ENCODE measurements around the gene NME3.

Gene NME3

DNA sequence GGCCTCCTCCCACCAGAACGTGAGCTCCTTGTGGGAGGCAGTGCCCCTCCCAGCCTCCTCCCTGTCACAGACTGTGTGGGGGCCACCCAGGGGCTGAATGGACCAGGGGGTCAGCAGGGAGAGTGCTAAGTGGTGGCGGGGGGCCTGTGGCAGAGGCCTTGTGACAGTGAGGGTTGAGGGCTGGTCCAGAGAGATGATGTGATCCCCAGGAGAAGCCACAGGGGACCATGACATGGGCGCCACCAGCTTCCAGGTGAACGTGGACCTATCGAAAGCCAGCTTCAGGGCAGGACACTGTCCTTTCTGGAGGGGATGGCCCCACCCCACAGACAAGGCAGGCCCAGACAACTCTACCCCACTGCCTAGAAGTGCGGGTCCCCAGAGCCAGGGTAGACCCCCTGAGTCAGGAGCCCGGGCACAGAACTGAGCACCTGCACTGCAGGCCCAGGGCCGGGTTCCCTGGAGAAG, 7.9 kb upstream of the NME3 start:
- Histone ChIP-seq H3K9me3 (ENCODE audit: insufficient read depth, low read length) (no peaks in the 10 kb centered on the region), H3K36me3 (ENCODE audit: insufficient read depth, insufficient read length, low read length) (peaks cover 72% of the 10 kb centered on the region), H3K27me3 (ENCODE audit: insufficient read depth, insufficient read length) (no peaks in the 10 kb centered on the region), H3K4me3 (ENCODE audit: insufficient read length, low read depth) (no peak overlapping the region), H3K4me1 (ENCODE audit: insufficient read depth, insufficient read length) (peaks cover 24% of the 10 kb centered on the region), H3K9ac (ENCODE audit: insufficient read length, low read depth) (peak overlapping the region; percentile 16)
- DNase-seq (ENCODE audit: low read depth, low spot score): no peak
- no peak for TF ChIP-seq SUZ12 (IDR thresholded peaks at IDR 0.05; ENCODE audit: extremely low read depth, insufficient read depth, insufficient read length)
- no peak for TF ChIP-seq ZNF274 (IDR thresholded peaks at IDR 0.05; ENCODE audit: low read depth, low read length)
- no peak for TF ChIP-seq YY1 (IDR thresholded peaks at IDR 0.05; ENCODE audit: insufficient read depth, insufficient read length)

DNA sequence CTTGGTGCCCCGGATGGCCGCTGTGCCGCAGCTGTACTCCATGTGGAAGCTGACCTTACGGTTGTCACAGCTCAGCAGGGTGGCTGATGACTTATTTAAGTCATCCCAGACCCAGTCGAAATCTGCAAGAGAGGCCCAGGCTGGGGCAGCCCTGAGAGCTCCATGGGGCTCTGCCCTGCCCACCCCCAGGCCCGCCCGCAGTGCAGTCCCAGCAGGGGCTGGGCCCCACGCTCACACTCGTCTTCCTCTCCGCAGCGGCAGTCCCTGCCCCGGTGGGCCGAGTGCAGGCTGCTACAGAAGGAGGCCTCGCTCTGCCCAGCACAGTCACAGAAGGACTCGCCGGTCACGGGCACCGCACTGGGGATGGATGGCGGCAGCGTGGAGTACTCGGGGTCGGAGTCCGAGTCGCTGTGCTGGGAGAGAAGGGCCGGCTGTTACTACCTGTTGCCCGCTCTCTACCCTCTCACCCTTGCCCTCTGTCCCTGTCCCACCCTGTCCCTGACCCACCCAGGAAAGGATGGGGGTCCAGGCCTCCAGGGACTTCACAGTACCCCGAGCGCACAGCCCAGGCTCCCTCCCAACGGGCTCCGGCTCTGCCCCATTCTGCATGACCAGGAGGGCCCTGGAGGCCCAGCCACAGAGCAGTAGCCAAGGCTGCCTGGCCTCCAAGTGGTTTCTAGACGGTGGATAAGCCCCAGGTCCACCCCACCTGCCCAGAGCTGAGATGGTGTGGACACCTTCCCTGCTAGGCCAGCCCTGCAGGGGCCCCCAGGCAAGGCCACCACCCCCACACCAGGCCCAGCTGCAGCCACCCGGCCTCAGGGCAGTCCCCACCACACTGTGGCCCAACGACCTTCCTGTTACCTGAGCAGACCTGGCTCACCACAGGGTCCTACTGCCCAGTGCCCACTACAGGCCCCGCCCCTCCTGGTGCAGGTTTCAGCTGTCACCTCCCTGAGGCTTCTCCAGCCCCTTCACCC, 7.1 kb upstream of the NME3 start:
- Histone ChIP-seq H3K36me3 (ENCODE audit: insufficient read depth, insufficient read length, low read length) (peaks cover 72% of the 10 kb centered on the region), H3K4me3 (ENCODE audit: insufficient read length, low read depth) (no peak overlapping the region), H3K9ac (ENCODE audit: insufficient read length, low read depth) (peak overlapping the region; percentile 42), H3K4me1 (ENCODE audit: insufficient read depth, insufficient read length) (peaks cover 30% of the 10 kb centered on the region), H3K27me3 (ENCODE audit: insufficient read depth, insufficient read length) (no peaks in the 10 kb centered on the region), H3K9me3 (ENCODE audit: insufficient read depth, low read length) (no peaks in the 10 kb centered on the region)
- DNase-seq (ENCODE audit: low read depth, low spot score): no peak
- TF ChIP-seq SUZ12 (IDR thresholded peaks at IDR 0.05; ENCODE audit: extremely low read depth, insufficient read depth, insufficient read length) (no peak), ZNF274 (IDR thresholded peaks at IDR 0.05; ENCODE audit: low read depth, low read length) (no peak), YY1 (IDR thresholded peaks at IDR 0.05; ENCODE audit: insufficient read depth, insufficient read length) (no peak)

DNA sequence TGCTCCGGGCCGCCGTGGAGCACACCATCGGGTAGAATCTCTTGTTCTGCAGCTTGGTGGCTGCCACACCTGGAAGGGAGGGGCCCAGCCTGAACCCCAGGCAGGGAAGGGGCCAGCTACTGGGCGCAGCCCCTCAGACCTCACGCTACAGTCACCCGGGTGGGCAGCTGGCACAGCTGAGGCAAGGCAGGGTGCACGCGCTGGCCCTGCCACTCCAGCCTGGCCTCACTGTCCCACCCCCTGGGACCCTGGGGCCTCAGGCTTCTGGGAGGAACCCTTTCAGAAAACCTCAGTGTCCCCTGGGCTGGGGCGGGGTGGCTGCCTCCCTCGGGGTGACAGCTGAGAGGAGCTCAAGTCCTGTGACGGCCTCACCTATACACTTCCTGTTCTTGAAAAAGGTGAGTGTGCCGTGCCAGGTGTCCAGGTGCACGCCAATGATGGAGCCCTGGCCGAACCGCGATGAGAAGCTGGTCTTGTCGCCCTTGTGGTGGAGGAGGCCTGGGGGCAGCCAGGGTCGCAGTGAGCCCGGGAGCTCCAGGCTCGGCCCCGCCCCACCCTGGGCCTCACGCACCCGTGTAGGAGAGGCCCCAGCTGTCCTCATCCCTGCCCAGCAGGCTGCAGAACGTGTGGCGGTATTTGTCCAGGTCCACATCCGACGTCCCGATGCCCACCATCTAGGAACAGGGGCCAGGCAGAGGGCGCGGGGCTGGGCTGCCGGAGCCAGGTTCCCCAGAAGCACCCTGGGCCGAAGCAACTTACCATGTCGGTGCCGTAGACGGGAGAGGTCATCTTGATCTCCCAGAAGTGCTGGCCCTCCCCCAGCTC, 6.2 kb upstream of the NME3 start:
- DNase-seq (ENCODE audit: low read depth, low spot score): no peak
- Histone ChIP-seq H3K4me3 (ENCODE audit: insufficient read length, low read depth) (no peak overlapping the region), H3K27me3 (ENCODE audit: insufficient read depth, insufficient read length) (no peaks in the 10 kb centered on the region), H3K4me1 (ENCODE audit: insufficient read depth, insufficient read length) (peaks cover 30% of the 10 kb centered on the region), H3K9me3 (ENCODE audit: insufficient read depth, low read length) (no peaks in the 10 kb centered on the region), H3K9ac (ENCODE audit: insufficient read length, low read depth) (peak overlapping the region; percentile 42), H3K36me3 (ENCODE audit: insufficient read depth, insufficient read length, low read length) (peaks cover 73% of the 10 kb centered on the region)
- no peak for TF ChIP-seq YY1 (IDR thresholded peaks at IDR 0.05; ENCODE audit: insufficient read depth, insufficient read length)
- no peak for TF ChIP-seq ZNF274 (IDR thresholded peaks at IDR 0.05; ENCODE audit: low read depth, low read length)
- no peak for TF ChIP-seq SUZ12 (IDR thresholded peaks at IDR 0.05; ENCODE audit: extremely low read depth, insufficient read depth, insufficient read length)

DNA sequence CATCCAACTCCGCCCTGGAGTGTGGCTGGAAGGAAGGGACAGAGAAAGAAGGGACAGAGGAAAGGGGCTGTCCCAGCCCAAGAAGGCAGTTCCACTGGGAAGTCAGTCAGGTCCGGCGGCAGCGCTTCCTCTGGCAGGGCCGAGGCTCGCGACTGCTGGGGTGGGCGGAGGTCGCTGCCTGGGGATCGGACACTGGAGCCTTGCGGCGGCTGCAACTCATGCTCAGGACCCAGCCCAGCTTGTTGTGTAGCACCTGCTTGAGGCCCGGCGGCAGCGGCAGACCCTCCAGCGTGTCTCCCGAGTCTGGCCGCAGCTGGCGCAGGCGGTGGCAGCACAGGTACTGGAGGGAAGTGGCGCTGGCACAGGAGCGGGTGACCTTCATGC, 5.6 kb upstream of the NME3 start:
- Histone ChIP-seq H3K4me3 (ENCODE audit: insufficient read length, low read depth) (no peak overlapping the region), H3K36me3 (ENCODE audit: insufficient read depth, insufficient read length, low read length) (peaks cover 79% of the 10 kb centered on the region), H3K4me1 (ENCODE audit: insufficient read depth, insufficient read length) (peaks cover 30% of the 10 kb centered on the region), H3K27me3 (ENCODE audit: insufficient read depth, insufficient read length) (no peaks in the 10 kb centered on the region), H3K9ac (ENCODE audit: insufficient read length, low read depth) (no peak overlapping the region), H3K9me3 (ENCODE audit: insufficient read depth, low read length) (no peaks in the 10 kb centered on the region)
- TF ChIP-seq SUZ12 (IDR thresholded peaks at IDR 0.05; ENCODE audit: extremely low read depth, insufficient read depth, insufficient read length): no peak
- TF ChIP-seq YY1 (IDR thresholded peaks at IDR 0.05; ENCODE audit: insufficient read depth, insufficient read length): no peak
- TF ChIP-seq ZNF274 (IDR thresholded peaks at IDR 0.05; ENCODE audit: low read depth, low read length): no peak
- DNase-seq (ENCODE audit: low read depth, low spot score): no peak

DNA sequence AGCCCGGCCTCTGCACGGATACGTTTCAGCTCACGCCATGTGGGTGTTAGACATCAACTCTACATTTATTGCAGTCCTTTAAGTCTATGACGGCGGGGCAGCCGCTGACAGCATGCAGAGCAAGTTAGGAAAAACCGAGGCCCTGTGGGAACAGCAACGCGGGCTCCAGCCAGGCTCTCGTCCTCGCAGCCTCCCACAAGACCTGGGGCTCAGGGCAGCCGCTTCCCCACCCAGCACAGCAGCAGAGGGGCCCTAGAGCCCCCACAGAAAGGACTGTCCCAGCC, 5.3 kb upstream of the NME3 start:
- DNase-seq (ENCODE audit: low read depth, low spot score): no peak
- peaks cover 82% of the 10 kb centered on the region for H3K36me3 ChIP-seq (ENCODE audit: insufficient read depth, insufficient read length, low read length)

DNA sequence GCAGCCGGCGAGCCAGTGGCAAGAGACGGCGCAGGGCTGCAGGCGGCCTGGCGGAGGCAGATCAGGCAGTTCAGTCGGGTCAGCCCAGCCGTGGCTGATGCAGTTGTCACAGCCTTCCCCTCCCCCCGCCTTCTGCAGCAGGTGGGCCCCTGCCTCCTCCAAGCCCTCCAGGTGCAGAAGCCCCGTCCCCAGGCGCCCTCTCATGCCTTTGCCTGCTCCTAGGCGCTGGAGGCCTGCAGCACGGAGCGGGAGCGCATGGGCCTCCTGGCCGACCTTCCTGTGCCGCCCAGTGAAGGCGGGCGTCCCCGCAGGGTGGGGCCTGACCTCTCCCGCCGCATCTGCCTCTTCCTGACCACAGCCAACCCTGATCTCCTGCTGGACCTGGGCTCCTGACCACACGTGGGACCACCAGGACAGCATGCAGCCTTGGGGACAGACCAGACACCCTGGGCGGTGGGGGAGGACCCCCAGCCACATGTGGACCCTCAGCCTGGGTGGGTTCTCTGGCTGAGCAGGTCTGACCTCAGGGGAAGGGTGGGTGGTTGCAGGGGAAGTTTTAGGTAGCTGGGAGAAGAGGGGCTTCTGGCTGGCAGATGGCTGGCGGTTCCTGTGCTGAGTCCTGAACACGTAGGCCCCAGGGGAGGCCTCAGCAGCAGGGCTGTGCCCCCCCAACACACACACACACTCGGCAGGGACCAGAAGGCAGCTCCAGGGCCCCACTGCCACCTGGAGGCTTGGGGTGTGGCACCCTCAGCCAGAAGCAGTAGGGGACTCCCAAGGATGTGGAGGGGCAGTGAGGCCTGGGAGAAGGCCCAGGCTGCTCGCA, 4.7 kb upstream of the NME3 start:
- Histone ChIP-seq H3K4me3 (ENCODE audit: insufficient read length, low read depth) (no peak overlapping the region), H3K27me3 (ENCODE audit: insufficient read depth, insufficient read length) (no peaks in the 10 kb centered on the region), H3K9ac (ENCODE audit: insufficient read length, low read depth) (no peak overlapping the region), H3K9me3 (ENCODE audit: insufficient read depth, low read length) (no peaks in the 10 kb centered on the region), H3K36me3 (ENCODE audit: insufficient read depth, insufficient read length, low read length) (peaks cover 82% of the 10 kb centered on the region), H3K4me1 (ENCODE audit: insufficient read depth, insufficient read length) (peaks cover 25% of the 10 kb centered on the region)
- DNase-seq (ENCODE audit: low read depth, low spot score): no peak
- TF ChIP-seq YY1 (IDR thresholded peaks at IDR 0.05; ENCODE audit: insufficient read depth, insufficient read length) (no peak), SUZ12 (IDR thresholded peaks at IDR 0.05; ENCODE audit: extremely low read depth, insufficient read depth, insufficient read length) (no peak), ZNF274 (IDR thresholded peaks at IDR 0.05; ENCODE audit: low read depth, low read length) (no peak)

More for the DNA sequence above, 5.3 kb upstream of the NME3 start:
- Histone ChIP-seq H3K4me3 (ENCODE audit: insufficient read length, low read depth) (no peak overlapping the region), H3K9me3 (ENCODE audit: insufficient read depth, low read length) (no peaks in the 10 kb centered on the region), H3K9ac (ENCODE audit: insufficient read length, low read depth) (no peak overlapping the region), H3K4me1 (ENCODE audit: insufficient read depth, insufficient read length) (peaks cover 30% of the 10 kb centered on the region), H3K27me3 (ENCODE audit: insufficient read depth, insufficient read length) (no peaks in the 10 kb centered on the region)
- no peak for TF ChIP-seq SUZ12 (IDR thresholded peaks at IDR 0.05; ENCODE audit: extremely low read depth, insufficient read depth, insufficient read length)
- no peak for TF ChIP-seq YY1 (IDR thresholded peaks at IDR 0.05; ENCODE audit: insufficient read depth, insufficient read length)
- no peak for TF ChIP-seq ZNF274 (IDR thresholded peaks at IDR 0.05; ENCODE audit: low read depth, low read length)

Measured in NT2/D1 (cell line).